Keratinocyte (primary cell): ENCODE data around the gene FDXR. TPM values are rescaled to one million over a fixed set of nuclear protein-coding genes. Genes with fewer than 3 reads are reported as not detected.

Experiments used
- DNase-seq: peaks from one replicate; pipeline ENCODE4 v3.0.0-alpha.2; 2011; ENCODE audit warnings: low read depth, missing footprints, low spot score
- FAIRE-seq: peaks from 2 replicates; lab custom pipeline; 2011; peaks lifted over from hg19 to GRCh38; lab: Jason Lieb, UNC
- H2AFZ ChIP-seq: 2 replicates; pipeline ENCODE4 v1.6.0; 2012; ENCODE audit warnings: low read length, control low read depth, inconsistent platforms; ENCODE audit not compliant: control insufficient read depth
- H3K27ac ChIP-seq: 2 replicates; pipeline ENCODE4 v1.5.1; 2011; ENCODE audit warnings: low read length; ENCODE audit not compliant: control insufficient read depth, insufficient read depth
- H3K27me3 ChIP-seq: 3 replicates; pipeline ENCODE4 v1.6.0; 2011; ENCODE audit warnings: low read length; ENCODE audit not compliant: control insufficient read depth, insufficient read depth; ENCODE audit errors: extremely low read depth
- H3K36me3 ChIP-seq, 2 experiments: 2 replicates in 1 of 2; 3 replicates in 1 of 2; pipeline ENCODE4 v1.5.1; 2011; ENCODE audit warnings: low read length in 2 of 2, mild to moderate bottlenecking in 1 of 2; ENCODE audit not compliant: control insufficient read depth in 2 of 2, insufficient read depth in 2 of 2; ENCODE audit errors: extremely low read depth in 1 of 2
- H3K4me1 ChIP-seq: 3 replicates; pipeline ENCODE4 v1.5.1; 2011; ENCODE audit warnings: low read length; ENCODE audit not compliant: control insufficient read depth, insufficient read depth; ENCODE audit errors: extremely low read depth
- H3K4me2 ChIP-seq: 3 replicates; pipeline ENCODE4 v1.6.0; 2011; ENCODE audit warnings: low read depth, low read length; ENCODE audit not compliant: control insufficient read depth, insufficient read depth; ENCODE audit errors: extremely low read depth
- H3K4me3 ChIP-seq, 3 experiments: fragments of 200-600 bp in 1 of 3; sonication (generic) in 1 of 3; 2 replicates in 2 of 3; 3 replicates in 1 of 3; pipeline ENCODE4 v1.5.1; 2011 to 2016; ENCODE audit warnings: low read length in 3 of 3, mild to moderate bottlenecking in 3 of 3, control low read depth in 2 of 3, inconsistent platforms in 1 of 3, low read depth in 1 of 3, mixed read lengths in 1 of 3, mixed run types in 1 of 3, moderate library complexity in 1 of 3; ENCODE audit not compliant: control insufficient read depth in 2 of 3, insufficient read depth in 2 of 3; ENCODE audit errors: extremely low read depth in 1 of 3
- H3K79me2 ChIP-seq: 2 replicates; pipeline ENCODE4 v1.6.0; 2012; ENCODE audit warnings: low read length; ENCODE audit not compliant: control insufficient read depth, insufficient read depth
- H3K9ac ChIP-seq: 3 replicates; pipeline ENCODE4 v1.6.0; 2011; ENCODE audit warnings: low read length; ENCODE audit not compliant: control insufficient read depth, insufficient read depth; ENCODE audit errors: extremely low read depth
- H3K9me1 ChIP-seq: 3 replicates; pipeline ENCODE4 v1.6.0; 2011; ENCODE audit warnings: low read length; ENCODE audit not compliant: control insufficient read depth, insufficient read depth; ENCODE audit errors: extremely low read depth
- H3K9me3 ChIP-seq: 2 replicates; pipeline ENCODE4 v1.5.1; 2012; ENCODE audit warnings: low read depth, low read length; ENCODE audit not compliant: control insufficient read depth
- H4K20me1 ChIP-seq: 3 replicates; pipeline ENCODE4 v1.6.0; 2011; ENCODE audit warnings: low read length; ENCODE audit not compliant: control insufficient read depth, insufficient read depth; ENCODE audit errors: extremely low read depth
- CTCF ChIP-seq, 3 experiments: IDR thresholded peaks in 1 of 3; conservative IDR thresholded peaks in 1 of 3; optimal IDR thresholded peaks in 1 of 3; 2 replicates in 2 of 3; 3 replicates in 1 of 3; pipeline versions ENCODE3 to v1.5.1; 2011; ENCODE audit warnings: low read length in 3 of 3, mild to moderate bottlenecking in 3 of 3, moderate library complexity in 2 of 3, control low read depth in 1 of 3, inconsistent platforms in 1 of 3; ENCODE audit not compliant: insufficient read depth in 2 of 3; ENCODE audit errors: extremely low read depth in 1 of 3
- EZH2 ChIP-seq: IDR thresholded peaks from one replicate; pipeline ENCODE4 v1.6.1; 2012; ENCODE audit warnings: inconsistent platforms, mild to moderate bottlenecking, low read length, moderate library complexity
- dilution Hi-C: fragments of 300-500 bp; cut with MboI; formaldehyde crosslinking; loops from one replicate; pipeline ENCODE4 v1.7.0; 2020; ENCODE audit warnings: low sequenced_read_pairs; ENCODE audit not compliant: extremely low pct_ligation_motif_present
- polyA plus RNA-seq, 5 experiments: library from polyadenylated mRNA; depleted of rRNA in 3 of 5; stranded (reverse) in 3 of 5; stranded (forward) in 1 of 5; unstranded in 1 of 5; fragments of >200 nt; gene quantifications; 1 replicate in 1 of 5; 2 replicates in 3 of 5; 3 replicates in 1 of 5; pipeline versions ENCODE4 v1.2.1 to v1.2.3, GENCODE V29; 2011 to 2012; ENCODE audit warnings: missing spikeins in 2 of 5, low read depth in 1 of 5, low replicate concordance in 1 of 5

The FDXR gene
- polyA plus RNA-seq, 1 donor (not counting 4 experiments of a cell fraction or from before 2014, with no cell fraction given), result 12.0 TPM

DNA sequence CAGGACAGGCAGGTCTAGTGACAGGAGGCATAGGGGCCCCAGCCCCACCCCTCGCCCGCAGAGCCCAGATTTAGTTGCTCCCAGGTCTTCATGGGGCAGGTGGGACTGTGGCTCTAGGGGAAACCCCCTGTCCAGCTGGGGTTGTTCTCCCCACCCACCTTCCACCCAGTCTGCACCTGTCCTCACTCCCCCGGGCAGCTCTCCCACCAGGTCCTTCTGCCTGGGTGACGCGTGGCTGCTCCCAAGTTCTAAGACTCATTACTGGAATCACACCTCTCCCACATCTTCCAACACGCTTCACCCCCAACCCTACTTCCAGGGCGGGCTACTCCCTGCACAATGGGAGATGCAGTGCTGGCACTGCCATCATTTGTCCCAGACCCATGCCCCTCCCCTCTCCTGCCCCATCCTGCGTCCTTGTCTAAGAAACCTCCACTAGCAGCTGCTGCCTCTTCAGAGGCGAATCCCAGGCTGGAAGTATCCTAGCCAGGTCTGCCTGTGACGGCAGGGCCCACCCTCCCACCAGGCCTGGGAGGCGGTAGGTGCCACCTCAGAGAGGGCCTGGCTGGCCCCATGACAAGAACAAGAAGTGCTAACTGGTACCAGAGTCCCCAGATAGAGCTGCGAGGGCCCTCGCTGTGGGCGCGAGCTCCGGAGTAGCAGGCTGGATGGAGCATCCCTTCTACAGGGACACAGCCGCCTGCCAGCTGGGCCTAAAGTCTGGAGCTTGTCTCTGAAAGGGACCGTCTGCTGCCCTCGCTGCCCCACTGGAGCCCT, 35.9 kb downstream of the FDXR start:
- Histone ChIP-seq H3K79me2 (no peaks in the 10 kb centered on the region), H3K27me3 (peaks cover 5% of the 10 kb centered on the region), H3K27ac (no peak overlapping the region), H2AFZ (no peak overlapping the region), H3K9me3 (no peaks in the 10 kb centered on the region), H3K4me1 (peaks cover 7% of the 10 kb centered on the region), H3K4me2 (no peak overlapping the region), H3K9me1 (no peaks in the 10 kb centered on the region), H3K9ac (no peak overlapping the region), H3K4me3 (no peak overlapping the region), H4K20me1 (no peaks in the 10 kb centered on the region), H3K36me3 (peaks cover 0 to 4% of the 10 kb centered on the region in 2 experiments)
- DNase-seq (no peak), FAIRE-seq (no peak)
- dilution Hi-C loops, result no loop called here
- TF ChIP-seq CTCF (optimal IDR thresholded peaks at IDR 0.05 in 1 of 3, IDR thresholded peaks at IDR 0.05 in 1 of 3, conservative IDR thresholded peaks at IDR 0.05 in 1 of 3; ENCODE audit: extremely low read depth in 1 of 3, insufficient read depth in 2 of 3, low read length in 3 of 3), result no peak
- no peak for TF ChIP-seq EZH2

GRCh38 chr17:74836191-74836590, 36.6 kb downstream of the FDXR start:
- Histone ChIP-seq H3K36me3 (peaks cover 0 to 4% of the 10 kb centered on the region in 2 experiments), H2AFZ (no peak overlapping the region), H3K27ac (no peak overlapping the region), H3K79me2 (no peaks in the 10 kb centered on the region), H3K9me1 (no peaks in the 10 kb centered on the region), H4K20me1 (no peaks in the 10 kb centered on the region), H3K4me3 (no peak overlapping the region), H3K4me2 (no peak overlapping the region), H3K4me1 (peaks cover 6% of the 10 kb centered on the region), H3K9me3 (no peaks in the 10 kb centered on the region), H3K9ac (no peak overlapping the region), H3K27me3 (no peaks in the 10 kb centered on the region)
- DNase-seq (no peak), FAIRE-seq (no peak)
- dilution Hi-C loops, result no loop called here
- TF ChIP-seq CTCF (optimal IDR thresholded peaks at IDR 0.05 in 1 of 3, IDR thresholded peaks at IDR 0.05 in 1 of 3, conservative IDR thresholded peaks at IDR 0.05 in 1 of 3; ENCODE audit: extremely low read depth in 1 of 3, insufficient read depth in 2 of 3, low read length in 3 of 3) (no peak), EZH2 (no peak)
